SW480 (cell line): ENCODE results near the gene ANKRD34A.
A peak's percentile ranks its signal among the peaks of the same experiment; 100 is the strongest.

Source experiments
- DNase-seq: peaks from one replicate; pipeline ENCODE4 v3.0.0-alpha.2; 2016; ENCODE audit warnings: low spot score

ANKRD34A gene

GRCh38 chr1:145967288-145967687 is 2.9 kb upstream of the ANKRD34A start:
- no peak for DNase-seq

GRCh38 chr1:145965119-145965744 is 857 bp upstream of the ANKRD34A start:
- no peak for DNase-seq

DNA sequence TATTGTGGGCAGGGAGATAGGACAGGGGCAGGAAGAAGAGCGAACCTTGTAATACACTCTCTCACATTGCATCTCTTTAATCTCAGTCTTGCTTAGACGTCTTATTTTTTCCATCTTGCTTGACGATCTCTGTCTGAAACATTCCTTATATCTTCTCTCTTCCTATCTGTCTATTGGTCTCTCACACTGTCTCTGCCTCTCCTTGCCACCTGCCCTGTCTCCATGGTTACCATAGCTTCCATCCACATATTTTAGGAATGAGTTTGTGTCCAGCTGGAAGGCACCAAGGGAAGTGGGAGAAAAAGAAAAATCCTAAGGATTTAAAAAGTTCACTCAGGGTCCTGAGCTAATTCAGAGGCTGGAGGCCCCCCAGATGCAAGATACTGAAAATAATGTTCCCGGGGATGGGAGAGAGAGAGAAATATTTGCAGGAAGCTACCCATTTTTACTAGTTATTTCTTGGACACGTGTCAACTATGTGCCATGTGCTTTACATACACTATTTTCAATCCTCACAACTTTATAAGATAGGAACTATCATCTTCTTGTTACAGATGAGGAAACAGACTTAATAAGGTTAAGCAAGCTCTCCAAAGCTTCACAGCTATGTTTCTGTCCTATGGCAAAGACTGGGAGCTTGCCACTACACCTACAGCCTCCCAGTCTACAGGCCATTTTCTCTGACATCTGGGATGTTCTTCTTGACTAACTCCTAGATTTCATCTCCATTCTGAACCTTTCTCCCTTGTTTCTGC is 933 bp downstream of the ANKRD34A start:
- DNase-seq = peak; percentile 64

DNA sequence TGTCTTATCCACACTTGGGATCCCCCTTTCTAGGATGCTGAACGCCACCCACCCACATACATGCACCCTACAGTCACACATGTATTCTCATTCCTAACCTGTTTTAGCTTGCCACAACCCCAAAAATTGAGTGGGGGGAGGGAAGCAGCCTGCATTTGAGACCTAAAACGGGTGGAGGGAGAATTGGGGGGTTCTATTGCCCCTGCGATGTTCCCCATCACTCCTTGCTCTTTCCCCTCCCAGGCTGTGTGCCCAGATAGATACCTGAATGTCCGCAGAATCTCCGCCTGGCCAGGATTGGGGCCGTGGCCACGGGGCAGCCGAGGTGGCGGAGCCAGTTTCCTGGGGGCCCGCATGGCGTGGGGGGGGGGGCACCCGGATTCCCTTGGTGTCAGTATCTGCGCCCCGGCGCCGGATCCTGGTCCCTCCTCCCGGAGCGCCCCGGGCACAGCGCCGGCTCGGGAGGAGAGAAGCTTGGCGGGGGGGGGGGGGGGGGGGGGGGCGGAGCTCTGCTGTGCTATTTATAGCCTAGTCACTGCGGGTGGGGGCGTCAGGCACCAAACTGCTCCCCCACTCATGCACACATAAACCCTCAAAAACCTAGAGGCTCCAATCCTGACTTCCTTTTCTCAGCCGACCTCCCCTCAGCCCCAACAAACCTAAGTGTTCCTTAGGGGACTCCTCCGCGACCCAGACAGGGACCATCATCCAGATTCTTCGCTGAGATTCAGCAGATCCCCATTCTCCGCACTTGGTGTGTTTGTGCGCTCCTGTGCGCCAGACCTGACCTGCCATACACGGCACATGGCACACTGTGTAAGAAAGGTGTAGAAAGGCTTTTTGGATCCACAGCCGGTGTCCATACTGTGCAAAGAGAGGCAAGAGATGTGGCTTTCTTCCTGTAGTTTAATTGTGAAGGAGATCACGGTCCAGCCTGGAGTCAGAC is 1.9 kb downstream of the ANKRD34A start:
- no peak for DNase-seq

GRCh38 chr1:145961425-145962156 is 2.8 kb downstream of the ANKRD34A start:
- no peak for DNase-seq

DNA sequence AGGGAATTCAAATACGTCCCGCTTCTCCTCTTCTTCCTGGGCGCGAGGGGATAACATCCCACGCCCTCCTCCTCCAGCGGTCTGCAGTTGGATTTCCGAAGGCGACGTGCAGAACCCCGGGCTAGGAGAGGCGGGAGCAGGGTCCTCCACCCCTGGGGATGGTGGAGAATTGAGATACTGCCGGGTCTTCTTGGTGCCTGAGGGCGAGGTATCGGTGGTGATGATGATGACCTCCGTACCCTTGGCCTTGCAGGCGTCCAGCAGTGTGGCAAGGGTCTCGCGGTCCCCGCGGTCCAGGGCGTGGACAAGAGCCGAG is 3.3 kb downstream of the ANKRD34A start:
- DNase-seq = no peak

- DNase-seq = no peak
These were observed 3.8 kb downstream of the ANKRD34A start for GRCh38 chr1:145960468-145961108.

DNA sequence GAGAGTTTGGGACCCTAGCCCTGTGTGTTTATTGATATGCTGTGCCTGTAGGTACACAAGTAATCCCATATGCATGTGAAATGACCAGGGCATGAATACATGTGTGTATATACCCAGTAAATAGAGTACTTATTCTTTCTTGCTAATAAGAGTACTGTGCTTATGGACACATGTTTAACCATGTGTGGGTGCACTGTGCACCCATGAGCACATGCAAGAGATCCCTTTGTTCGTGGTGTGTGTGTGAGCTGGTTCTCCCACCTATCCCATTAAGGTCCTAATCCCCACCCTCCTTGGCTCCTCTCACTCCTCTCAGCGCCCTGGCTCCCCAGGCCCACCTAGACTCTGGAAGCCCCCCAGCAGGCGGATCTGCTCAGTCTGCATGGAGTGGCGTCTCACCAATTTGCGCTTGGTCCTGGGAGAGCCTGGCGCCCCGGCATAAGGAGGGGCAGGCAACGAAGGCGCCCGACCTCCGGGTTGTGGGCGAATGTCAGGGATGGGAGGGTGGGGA is 4.4 kb downstream of the ANKRD34A start:
- DNase-seq = no peak

DNA sequence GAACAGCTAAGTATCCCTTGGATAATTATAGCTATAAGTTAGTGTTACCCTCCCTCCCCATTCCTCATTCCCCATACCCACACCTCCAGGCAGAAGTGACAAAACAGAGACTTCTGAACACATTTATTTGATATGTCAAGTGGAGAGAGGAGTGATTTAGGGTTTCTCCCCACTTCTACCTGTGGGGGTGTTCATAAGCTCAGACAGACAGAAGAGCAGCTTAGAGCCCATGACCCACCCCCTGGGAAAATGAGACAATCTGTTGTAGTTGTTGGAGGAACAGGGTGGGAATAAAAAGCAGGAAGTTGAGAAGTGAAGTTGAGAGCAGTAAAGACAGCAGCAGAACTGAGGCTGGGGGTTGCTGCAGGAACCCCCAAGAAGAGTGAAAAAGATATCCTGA is 5.0 kb downstream of the ANKRD34A start:
- DNase-seq = no peak

GRCh38 chr1:145958734-145959133 is 5.6 kb downstream of the ANKRD34A start:
- no peak for DNase-seq

GRCh38 chr1:145957443-145958319 is 6.7 kb downstream of the ANKRD34A start, which contains the start of gene LIX1L:
LIX1L (minus strand) TSS chr1:145958017; CDS start chr1:145957927, 90 bp downstream.
- peak; percentile 96 for DNase-seq

DNA sequence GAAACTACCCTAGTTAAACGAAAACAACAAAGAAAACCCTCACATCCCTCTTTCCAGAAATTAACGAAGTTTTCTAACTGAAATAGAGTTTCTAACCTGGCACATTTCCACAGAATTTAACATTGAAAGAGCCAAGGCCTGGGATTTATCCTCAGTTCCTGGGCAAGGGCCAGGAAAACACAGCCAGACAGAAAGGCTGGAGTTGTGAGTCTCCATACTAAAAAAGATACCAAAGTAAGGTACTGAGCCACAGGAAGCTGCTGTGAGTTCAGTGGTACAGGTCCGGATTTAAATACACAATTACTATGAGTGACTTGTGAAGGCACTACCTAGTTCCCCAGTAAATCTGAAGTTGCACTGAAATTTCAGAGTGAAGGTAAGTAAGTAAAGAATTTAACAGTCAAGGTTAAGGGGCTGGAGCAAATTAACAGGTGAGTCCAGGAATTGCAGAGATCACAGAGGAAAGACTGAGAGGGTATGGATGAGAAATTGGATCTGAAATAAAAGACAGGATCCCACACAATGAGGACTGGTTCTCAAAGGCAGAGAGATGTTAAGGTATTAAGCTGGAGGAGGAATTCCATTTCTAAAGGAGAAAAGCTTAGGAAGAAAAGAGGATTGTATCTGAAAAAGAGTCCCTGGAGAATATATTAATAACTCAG is 7.5 kb downstream of the ANKRD34A start:
- DNase-seq = peak; percentile 18

DNA sequence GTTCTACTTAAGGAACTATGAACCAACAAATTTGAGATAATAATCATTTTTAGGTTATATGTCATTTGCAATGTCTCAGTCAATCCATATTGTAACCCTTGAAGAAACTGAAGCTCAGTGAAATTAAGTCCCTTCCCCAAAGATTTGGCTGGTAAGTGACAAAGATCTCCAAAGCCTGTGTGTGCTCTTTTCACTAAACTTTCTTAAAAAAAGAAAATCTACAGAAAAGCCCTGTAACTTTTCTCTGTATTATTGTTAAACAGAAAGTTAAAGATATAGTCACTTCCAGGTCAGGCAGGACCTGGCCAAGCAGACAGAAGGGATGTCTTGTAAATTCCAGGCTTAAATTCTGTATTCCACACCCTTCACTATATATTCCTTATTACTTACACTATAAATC is 8.0 kb downstream of the ANKRD34A start:
- no peak for DNase-seq

DNA sequence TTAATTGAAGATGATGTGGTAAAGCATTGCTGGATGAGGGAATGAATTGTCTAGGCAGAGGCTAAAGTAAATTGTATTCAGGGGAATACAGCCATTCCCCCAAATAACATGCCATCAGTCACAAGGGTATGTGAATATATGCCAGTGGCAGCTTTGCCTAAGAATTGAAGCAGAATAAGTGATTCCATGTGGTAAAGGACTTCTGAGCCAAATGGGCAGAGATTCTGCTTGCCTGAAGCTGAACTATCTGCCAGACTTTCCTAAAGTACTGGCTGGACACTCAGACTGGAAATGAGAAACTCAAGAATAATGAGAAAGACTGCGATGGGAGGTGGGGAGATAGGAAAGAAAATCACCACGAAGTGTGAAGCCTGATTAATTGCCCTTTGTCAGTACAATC is 8.9 kb downstream of the ANKRD34A start:
- no peak for DNase-seq

- DNase-seq = no peak
These were observed 10.5 kb downstream of the ANKRD34A start for GRCh38 chr1:145953861-145954260.

DNA sequence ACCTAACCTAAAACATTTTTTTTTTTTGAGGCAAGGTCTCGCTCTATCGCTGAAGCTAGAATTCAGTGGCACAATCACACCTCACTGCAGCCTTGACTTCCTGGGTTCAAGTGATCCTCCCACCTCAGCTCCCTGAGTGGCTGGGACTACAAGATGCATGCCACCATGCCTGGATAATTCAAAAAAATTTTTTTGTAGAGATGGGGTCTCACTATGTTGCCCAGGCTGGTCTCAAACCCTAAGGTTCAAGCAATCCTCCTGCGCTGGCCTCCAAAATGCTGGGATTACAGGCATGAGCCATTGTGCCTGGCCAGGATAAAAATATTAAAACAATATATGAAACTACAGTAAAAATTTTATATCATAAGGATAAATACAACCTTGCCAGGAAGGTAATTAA is 11.5 kb downstream of the ANKRD34A start:
- no peak for DNase-seq

DNA sequence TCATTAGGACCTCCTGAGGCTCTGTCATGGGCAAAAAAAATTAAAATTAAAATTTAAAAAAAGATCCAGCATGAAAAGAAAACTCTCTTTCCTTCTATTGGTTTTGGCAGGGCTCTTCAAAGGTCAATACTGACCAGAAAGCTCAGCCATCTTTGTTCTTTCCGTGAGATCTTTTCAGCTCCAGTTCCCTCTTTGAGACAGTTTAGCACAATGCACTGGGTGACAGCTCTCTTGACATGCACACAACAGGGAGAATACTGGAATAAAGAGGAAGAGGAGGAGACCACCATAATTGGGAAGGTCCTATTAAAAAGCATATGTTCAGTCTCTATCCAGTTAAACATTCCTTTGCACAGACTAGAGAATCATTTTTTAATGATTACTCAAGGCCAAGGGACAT is 12.8 kb downstream of the ANKRD34A start:
- no peak for DNase-seq

DNA sequence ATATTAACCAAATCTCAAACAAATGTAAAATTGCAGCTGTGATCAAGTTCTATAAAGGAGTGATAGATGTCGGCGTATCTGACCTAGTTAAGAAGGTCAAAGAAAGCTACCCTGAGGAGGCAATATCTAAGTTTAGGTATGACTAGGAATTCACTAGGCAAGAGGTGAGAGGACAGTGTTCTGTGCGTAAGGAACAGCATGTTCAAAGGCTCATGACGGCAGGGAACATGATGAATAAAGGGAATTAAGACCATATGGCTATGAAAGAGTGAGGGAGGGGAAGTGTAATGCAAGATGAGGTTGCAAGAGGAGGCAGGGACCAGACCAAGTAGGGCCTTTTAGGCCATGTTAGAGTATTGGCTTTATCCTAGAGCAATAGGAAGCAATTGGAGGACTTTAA is 15.2 kb downstream of the ANKRD34A start:
- no peak for DNase-seq

DNA sequence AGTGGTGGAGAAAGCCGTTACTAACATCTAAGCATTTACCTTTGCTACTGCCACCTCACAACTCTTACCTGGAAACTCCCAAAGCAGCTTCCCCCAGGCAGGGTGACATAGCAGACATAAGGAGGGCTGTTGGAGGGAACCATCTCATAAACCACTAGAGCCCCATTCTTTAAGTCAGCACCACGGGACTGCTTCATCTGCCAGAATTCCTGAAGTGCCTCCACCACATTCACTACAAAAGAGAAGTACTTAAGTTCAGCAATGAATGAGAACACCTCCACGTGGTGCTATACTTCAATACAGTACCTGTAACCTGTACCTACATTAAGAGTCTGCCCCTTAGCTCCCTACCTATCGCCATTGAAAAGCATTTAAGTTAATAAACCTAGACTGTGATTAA is 16.8 kb downstream of the ANKRD34A start:
- no peak for DNase-seq

DNA sequence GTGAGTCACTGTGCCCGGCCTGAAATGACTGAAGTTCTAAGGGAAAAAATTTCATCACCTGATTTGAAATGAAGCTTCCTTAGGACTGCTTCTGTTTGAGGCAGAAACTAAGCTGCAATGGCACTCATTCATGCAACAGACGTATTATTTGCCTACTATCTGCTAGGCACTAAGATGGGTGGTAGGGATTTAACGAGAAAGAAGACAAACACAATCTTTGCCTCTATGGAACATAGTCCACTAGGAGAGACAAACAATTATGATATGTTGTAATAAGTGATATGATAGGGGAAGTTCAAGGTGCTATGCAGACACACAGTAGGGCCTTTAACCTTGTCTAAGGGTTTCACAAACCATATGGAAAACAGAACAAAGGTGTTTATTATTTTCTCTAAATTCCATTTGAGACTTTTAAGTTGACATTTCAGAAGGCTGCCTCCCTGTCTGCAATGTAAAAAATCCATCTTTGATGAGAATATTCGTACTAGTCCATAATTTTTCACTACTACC is 17.8 kb downstream of the ANKRD34A start:
- no peak for DNase-seq
